Right lobe of liver (tissue), 4 donors: ENCODE data around the gene GTF2H4.
"Not testable (repeated sequence)": the region's sequence is repeated elsewhere in the genome, so short reads cannot be mapped to it uniquely, and the experiment has no call there.

ENCODE experiments used
- POLR2A ChIP-seq: fragments of 450-650 bp; IDR thresholded peaks from one replicate; pipeline ENCODE4 v1.6.1; 2017; ENCODE audit warnings: antibody characterized with exemption, mild to moderate bottlenecking
- TF ChIP-seq, protein P1 (sequence below), 4 donors: fragments of 200-600 bp in 3 of 4; fragments of 450-650 bp in 1 of 4; IDR thresholded peaks; one replicate each; pipeline versions ENCODE4 v1.5.1 to v1.8.0; 2016 to 2022; ENCODE audit warnings: antibody characterized with exemption in 4 of 4, mild to moderate bottlenecking in 2 of 4
- donor health status: DM: no; HTN: no; CAD: no.
- donor health status: DM: no; HTN: no; CAD: no.
- donor health status: DM: no; HTN: yes; CAD: no.

DNA sequence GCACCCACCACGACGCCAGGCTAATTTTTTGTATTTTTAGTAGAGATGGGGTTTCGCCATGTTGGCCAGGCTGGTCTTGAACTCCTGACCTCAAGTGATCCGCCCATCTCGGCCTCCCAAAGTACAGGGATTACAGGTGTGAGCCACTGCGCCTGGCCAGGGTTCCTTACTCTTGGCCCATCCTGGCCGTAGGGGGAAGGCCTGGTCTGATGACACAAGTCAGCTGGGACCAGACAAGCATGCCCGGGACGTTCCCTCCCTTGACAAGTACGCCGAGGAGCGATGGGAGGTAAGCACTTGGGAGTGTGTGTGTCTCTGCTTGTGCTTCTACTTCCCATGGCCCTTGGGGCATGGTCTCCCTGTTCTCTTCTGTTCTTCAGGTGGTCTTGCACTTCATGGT, 2.5 kb downstream of the GTF2H4 start:
- TF ChIP-seq, protein P1, sequence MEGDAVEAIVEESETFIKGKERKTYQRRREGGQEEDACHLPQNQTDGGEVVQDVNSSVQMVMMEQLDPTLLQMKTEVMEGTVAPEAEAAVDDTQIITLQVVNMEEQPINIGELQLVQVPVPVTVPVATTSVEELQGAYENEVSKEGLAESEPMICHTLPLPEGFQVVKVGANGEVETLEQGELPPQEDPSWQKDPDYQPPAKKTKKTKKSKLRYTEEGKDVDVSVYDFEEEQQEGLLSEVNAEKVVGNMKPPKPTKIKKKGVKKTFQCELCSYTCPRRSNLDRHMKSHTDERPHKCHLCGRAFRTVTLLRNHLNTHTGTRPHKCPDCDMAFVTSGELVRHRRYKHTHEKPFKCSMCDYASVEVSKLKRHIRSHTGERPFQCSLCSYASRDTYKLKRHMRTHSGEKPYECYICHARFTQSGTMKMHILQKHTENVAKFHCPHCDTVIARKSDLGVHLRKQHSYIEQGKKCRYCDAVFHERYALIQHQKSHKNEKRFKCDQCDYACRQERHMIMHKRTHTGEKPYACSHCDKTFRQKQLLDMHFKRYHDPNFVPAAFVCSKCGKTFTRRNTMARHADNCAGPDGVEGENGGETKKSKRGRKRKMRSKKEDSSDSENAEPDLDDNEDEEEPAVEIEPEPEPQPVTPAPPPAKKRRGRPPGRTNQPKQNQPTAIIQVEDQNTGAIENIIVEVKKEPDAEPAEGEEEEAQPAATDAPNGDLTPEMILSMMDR (IDR thresholded peaks at IDR 0.05), result not testable (repeated sequence)
- not testable (repeated sequence) for TF ChIP-seq POLR2A
